ENCODE data around the gene ZBTB47.

Gene ZBTB47

DNA sequence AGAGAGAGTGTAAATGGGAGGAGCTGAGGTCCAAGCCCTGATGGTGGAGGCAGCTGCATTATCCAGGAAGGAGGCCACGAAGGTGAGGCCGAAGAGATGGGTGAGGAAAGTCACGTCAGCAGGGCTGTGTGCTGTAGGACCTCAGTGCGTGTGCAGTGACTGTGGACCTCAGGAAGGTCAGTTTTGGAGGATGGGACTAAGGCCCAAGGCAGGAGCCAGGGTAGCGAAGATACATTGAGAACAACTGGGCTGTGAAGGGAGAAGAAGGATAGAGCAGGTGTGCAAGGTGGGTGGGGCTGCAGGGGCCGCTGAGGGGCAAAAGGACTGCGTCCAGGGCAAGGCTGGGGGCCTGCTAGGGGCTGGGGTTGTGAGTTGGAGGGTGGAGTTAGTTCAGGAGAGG lies 36.7 kb downstream of the ZBTB47 start:
- H3K79me2 ChIP-seq (ENCODE audit: insufficient read depth, low read depth): no peaks in the 10 kb centered on the region
- TF ChIP-seq, protein P1, sequence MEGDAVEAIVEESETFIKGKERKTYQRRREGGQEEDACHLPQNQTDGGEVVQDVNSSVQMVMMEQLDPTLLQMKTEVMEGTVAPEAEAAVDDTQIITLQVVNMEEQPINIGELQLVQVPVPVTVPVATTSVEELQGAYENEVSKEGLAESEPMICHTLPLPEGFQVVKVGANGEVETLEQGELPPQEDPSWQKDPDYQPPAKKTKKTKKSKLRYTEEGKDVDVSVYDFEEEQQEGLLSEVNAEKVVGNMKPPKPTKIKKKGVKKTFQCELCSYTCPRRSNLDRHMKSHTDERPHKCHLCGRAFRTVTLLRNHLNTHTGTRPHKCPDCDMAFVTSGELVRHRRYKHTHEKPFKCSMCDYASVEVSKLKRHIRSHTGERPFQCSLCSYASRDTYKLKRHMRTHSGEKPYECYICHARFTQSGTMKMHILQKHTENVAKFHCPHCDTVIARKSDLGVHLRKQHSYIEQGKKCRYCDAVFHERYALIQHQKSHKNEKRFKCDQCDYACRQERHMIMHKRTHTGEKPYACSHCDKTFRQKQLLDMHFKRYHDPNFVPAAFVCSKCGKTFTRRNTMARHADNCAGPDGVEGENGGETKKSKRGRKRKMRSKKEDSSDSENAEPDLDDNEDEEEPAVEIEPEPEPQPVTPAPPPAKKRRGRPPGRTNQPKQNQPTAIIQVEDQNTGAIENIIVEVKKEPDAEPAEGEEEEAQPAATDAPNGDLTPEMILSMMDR (conservative IDR thresholded peaks at IDR 0.05; ENCODE audit: low read depth, low read length): no peak
- no peaks in the 10 kb centered on the region for H3K36me3 ChIP-seq (ENCODE audit: insufficient read depth)
- no peak overlapping the region for H2AFZ ChIP-seq (ENCODE audit: low read depth)
- H3K4me2 ChIP-seq: no peak overlapping the region
- H4K20me1 ChIP-seq (ENCODE audit: insufficient read depth): no peaks in the 10 kb centered on the region
- H3K4me1 ChIP-seq (ENCODE audit: low read depth, poor library complexity, severe bottlenecking): no peaks in the 10 kb centered on the region
- no peak overlapping the region for H3K9ac ChIP-seq
- H3K27ac ChIP-seq: no peak overlapping the region
- H3K27me3 ChIP-seq (ENCODE audit: insufficient read depth, low read depth): no peaks in the 10 kb centered on the region
- no peak overlapping the region for H3K4me3 ChIP-seq (IDR thresholded peaks at IDR 0.05; ENCODE audit: insufficient read depth, low read depth, low read length)

- Histone ChIP-seq H3K4me3 (IDR thresholded peaks at IDR 0.05; ENCODE audit: insufficient read depth, low read depth, low read length) (no peak overlapping the region), H3K9ac (no peak overlapping the region), H3K36me3 (ENCODE audit: insufficient read depth) (no peaks in the 10 kb centered on the region), H3K4me2 (no peak overlapping the region), H3K4me1 (ENCODE audit: low read depth, poor library complexity, severe bottlenecking) (no peaks in the 10 kb centered on the region), H4K20me1 (ENCODE audit: insufficient read depth) (no peaks in the 10 kb centered on the region), H2AFZ (ENCODE audit: low read depth) (no peak overlapping the region), H3K79me2 (ENCODE audit: insufficient read depth, low read depth) (no peaks in the 10 kb centered on the region), H3K27me3 (ENCODE audit: insufficient read depth, low read depth) (no peaks in the 10 kb centered on the region), H3K27ac (no peak overlapping the region)
- TF ChIP-seq, protein P1 (conservative IDR thresholded peaks at IDR 0.05; ENCODE audit: low read depth, low read length): no peak
These were observed 37.5 kb downstream of the ZBTB47 start for GRCh38 chr3:42690766-42691680.

DNA sequence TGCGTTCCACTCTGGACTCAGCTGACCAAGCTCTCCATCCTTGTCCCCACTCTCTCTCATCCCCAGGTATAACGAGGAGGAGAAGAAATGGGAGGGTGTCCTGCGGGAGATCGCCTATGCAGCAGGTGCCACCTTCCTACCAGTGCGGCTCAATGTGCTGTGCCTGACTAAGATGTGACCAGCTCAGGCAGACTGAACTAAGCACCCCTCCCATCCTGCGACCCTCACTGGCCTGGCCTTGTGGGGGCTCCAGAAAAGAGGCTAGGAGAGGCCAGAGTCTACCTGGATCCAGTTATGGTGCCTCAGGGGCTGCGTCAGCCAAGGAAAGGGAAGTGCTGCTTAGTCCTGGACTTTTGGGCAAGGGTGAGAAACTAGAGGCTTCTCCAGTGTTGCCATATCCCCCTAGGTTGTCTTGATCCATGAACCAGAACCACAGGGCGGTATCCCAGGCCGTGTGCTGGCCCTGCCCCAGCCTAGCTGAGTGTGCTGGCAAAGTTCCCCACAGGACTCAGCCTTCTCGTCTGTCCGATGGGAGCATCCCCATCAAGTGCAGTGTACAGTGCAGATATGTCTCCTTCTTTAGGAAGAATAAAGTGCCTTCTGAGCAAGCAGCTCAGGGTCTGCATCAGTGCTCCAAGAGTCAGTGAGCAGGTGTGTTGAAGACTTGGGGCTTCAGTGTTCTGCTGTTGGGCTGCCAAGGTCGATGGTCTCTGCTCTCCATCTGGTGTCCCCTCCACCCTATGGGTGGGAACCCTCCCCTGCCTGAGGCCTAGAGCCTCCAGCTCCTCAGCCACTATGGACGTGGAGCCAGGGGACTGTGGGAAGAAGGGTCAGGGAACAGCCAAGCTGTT lies 38.5 kb downstream of the ZBTB47 start:
- Histone ChIP-seq H3K36me3 (ENCODE audit: insufficient read depth) (no peaks in the 10 kb centered on the region), H3K27me3 (ENCODE audit: insufficient read depth, low read depth) (no peaks in the 10 kb centered on the region), H3K4me1 (ENCODE audit: low read depth, poor library complexity, severe bottlenecking) (no peaks in the 10 kb centered on the region), H3K4me2 (no peak overlapping the region), H3K27ac (no peak overlapping the region), H3K79me2 (ENCODE audit: insufficient read depth, low read depth) (no peaks in the 10 kb centered on the region), H4K20me1 (ENCODE audit: insufficient read depth) (no peaks in the 10 kb centered on the region), H3K4me3 (IDR thresholded peaks at IDR 0.05; ENCODE audit: insufficient read depth, low read depth, low read length) (no peak overlapping the region), H2AFZ (ENCODE audit: low read depth) (no peak overlapping the region), H3K9ac (no peak overlapping the region)
- TF ChIP-seq, protein P1 (conservative IDR thresholded peaks at IDR 0.05; ENCODE audit: low read depth, low read length): no peak

- H3K27me3 ChIP-seq (ENCODE audit: insufficient read depth, low read depth): no peaks in the 10 kb centered on the region
- H3K27ac ChIP-seq: no peak overlapping the region
- H3K36me3 ChIP-seq (ENCODE audit: insufficient read depth): no peaks in the 10 kb centered on the region
- H4K20me1 ChIP-seq (ENCODE audit: insufficient read depth): no peaks in the 10 kb centered on the region
- H3K4me2 ChIP-seq: no peak overlapping the region
- H3K9ac ChIP-seq: no peak overlapping the region
- no peak overlapping the region for H3K4me3 ChIP-seq (IDR thresholded peaks at IDR 0.05; ENCODE audit: insufficient read depth, low read depth, low read length)
- H3K4me1 ChIP-seq (ENCODE audit: low read depth, poor library complexity, severe bottlenecking): no peaks in the 10 kb centered on the region
- TF ChIP-seq, protein P1 (conservative IDR thresholded peaks at IDR 0.05; ENCODE audit: low read depth, low read length): no peak
- no peaks in the 10 kb centered on the region for H3K79me2 ChIP-seq (ENCODE audit: insufficient read depth, low read depth)
- H2AFZ ChIP-seq (ENCODE audit: low read depth): no peak overlapping the region
These were observed 39.4 kb downstream of the ZBTB47 start for GRCh38 chr3:42692667-42693529.
